CD1c-positive myeloid dendritic cell (primary cell): Measurements from ENCODE around the gene ATN1.
A peak's percentile ranks its signal among the peaks of the same experiment; 100 is the strongest.
"Not testable (repeated sequence)": the region's sequence is repeated elsewhere in the genome, so short reads cannot be mapped to it uniquely, and the experiment has no call there.

Experiments used
- DNase-seq: peaks from one replicate; pipeline ENCODE4 v3.0.0-alpha.2; 2016; ENCODE audit errors: extremely low spot score

ATN1 gene

GRCh38 chr12:6927379-6928021 is at the start of gene ATN1:
Gene ATN1, plus strand, starts transcription at chr12:6927959. Its CDS starts 6,043 bp downstream, at chr12:6934002.
- DNase-seq, result no peak

- DNase-seq, result not testable (repeated sequence)
Observed at GRCh38 chr12:6879824-6880223, 47.9 kb upstream of the ATN1 start.

- DNase-seq, result no peak
Observed at GRCh38 chr12:6883252-6883651, 44.5 kb upstream of the ATN1 start.

GRCh38 chr12:6883683-6884082 is 44.1 kb upstream of the ATN1 start:
- DNase-seq, result no peak

GRCh38 chr12:6884539-6884938 is 43.2 kb upstream of the ATN1 start:
- DNase-seq, result no peak

GRCh38 chr12:6886206-6886999 is 41.4 kb upstream of the ATN1 start:
- not testable (repeated sequence) for DNase-seq

- peak; percentile 81 for DNase-seq
Observed at GRCh38 chr12:6887460-6887859, 40.3 kb upstream of the ATN1 start.

GRCh38 chr12:6888360-6888759 is 39.4 kb upstream of the ATN1 start:
- no peak for DNase-seq

- not testable (repeated sequence) for DNase-seq
Observed at GRCh38 chr12:6888794-6889193, 39.0 kb upstream of the ATN1 start.

GRCh38 chr12:6889775-6890573 is 37.8 kb upstream of the ATN1 start:
- not testable (repeated sequence) for DNase-seq

GRCh38 chr12:6890789-6891645 is 36.7 kb upstream of the ATN1 start:
- DNase-seq, result peak; percentile 99

- no peak for DNase-seq
Observed at GRCh38 chr12:6891646-6892001, 36.1 kb upstream of the ATN1 start.

- not testable (repeated sequence) for DNase-seq
Observed at GRCh38 chr12:6892683-6893082, 35.1 kb upstream of the ATN1 start.

- peak; percentile 47 for DNase-seq
Observed at GRCh38 chr12:6894321-6894720, 33.4 kb upstream of the ATN1 start.

GRCh38 chr12:6896846-6897435 is 30.8 kb upstream of the ATN1 start:
- no peak for DNase-seq

GRCh38 chr12:6899427-6899826 is 28.3 kb upstream of the ATN1 start:
- peak; percentile 36 for DNase-seq

- DNase-seq, result peak; percentile 93
Observed at GRCh38 chr12:6899837-6900519, 27.8 kb upstream of the ATN1 start.

- no peak for DNase-seq
Observed at GRCh38 chr12:6902448-6902847, 25.3 kb upstream of the ATN1 start.

- peak; percentile 15 for DNase-seq
Observed at GRCh38 chr12:6903722-6904121, 24.0 kb upstream of the ATN1 start.
